SK-N-SH treated with all-trans-retinoic acid at 6 μM for 48 hours (cell line): ENCODE measurements around the gene TRABD2B.

Experiments
- CREB5 ChIP-seq: fragments of 250-450 bp; sonication (Bioruptor Pico); IDR thresholded peaks from 2 replicates; pipeline ENCODE4 v1.5.1; 2020; ENCODE audit warnings: low read depth, mild to moderate bottlenecking, moderate library complexity
- CSDC2 ChIP-seq: fragments of 250-450 bp; sonication (Bioruptor Pico); IDR thresholded peaks from 2 replicates; pipeline ENCODE4 v1.5.0; 2020; ENCODE audit warnings: mild to moderate bottlenecking, moderate library complexity
- GLIS3 ChIP-seq: fragments of 250-450 bp; sonication (Bioruptor Pico); IDR thresholded peaks from 2 replicates; pipeline ENCODE4 v1.5.0; 2020; ENCODE audit warnings: mild to moderate bottlenecking, moderate library complexity
- ISL1 ChIP-seq: fragments of 250-450 bp; sonication (Bioruptor Pico); IDR thresholded peaks from 2 replicates; pipeline ENCODE4 v2.1.2; 2022; ENCODE audit warnings: mild to moderate bottlenecking, moderate library complexity
- SNAI2 ChIP-seq: fragments of 250-450 bp; sonication (Bioruptor Pico); IDR thresholded peaks from 2 replicates; pipeline ENCODE4 v1.5.0; 2020; ENCODE audit warnings: mild to moderate bottlenecking, moderate library complexity
- ZNF8 ChIP-seq: fragments of 450-650 bp; formaldehyde crosslinking; IDR thresholded peaks from 2 replicates; pipeline ENCODE4 v1.5.0; 2020; ENCODE audit warnings: mild to moderate bottlenecking, moderate library complexity

GRCh38 chr1:47926461-47926999 lies 70.7 kb downstream of the TRABD2B start:
- TF ChIP-seq SNAI2, result no peak
- no peak for TF ChIP-seq ISL1 (CRISPR knock-in tag)
- TF ChIP-seq CREB5, result no peak
- no peak for TF ChIP-seq ZNF8 (CRISPR knock-in tag)
- TF ChIP-seq CSDC2 (CRISPR knock-in tag), result no peak
- no peak for TF ChIP-seq GLIS3 (CRISPR knock-in tag)
